Raji (cell line): Measurements from ENCODE around the gene HCN4.

ENCODE experiments used
- POLR2A ChIP-seq: IDR thresholded peaks from 2 replicates; pipeline ENCODE4 v1.6.1; 2011; ENCODE audit warnings: low read depth, low read length, control low read depth; ENCODE audit not compliant: insufficient read depth

The HCN4 gene

GRCh38 chr15:73308305-73308704, 60.5 kb downstream of the HCN4 start:
- TF ChIP-seq POLR2A, result no peak

GRCh38 chr15:73305331-73306211, 63.2 kb downstream of the HCN4 start:
- TF ChIP-seq POLR2A, result no peak

GRCh38 chr15:73303636-73304035, 65.1 kb downstream of the HCN4 start:
- TF ChIP-seq POLR2A, result no peak

- no peak for TF ChIP-seq POLR2A
These were observed 70.1 kb downstream of the HCN4 start for GRCh38 chr15:73298522-73299245.

- no peak for TF ChIP-seq POLR2A
These were observed 72.0 kb downstream of the HCN4 start for GRCh38 chr15:73296609-73297353.

GRCh38 chr15:73295630-73296286, 73.0 kb downstream of the HCN4 start:
- TF ChIP-seq POLR2A, result no peak

- no peak for TF ChIP-seq POLR2A
These were observed 75.0 kb downstream of the HCN4 start for GRCh38 chr15:73293773-73294172.

- TF ChIP-seq POLR2A, result no peak
These were observed 77.3 kb downstream of the HCN4 start for GRCh38 chr15:73291441-73291840.

- TF ChIP-seq POLR2A, result no peak
These were observed 81.7 kb downstream of the HCN4 start for GRCh38 chr15:73287019-73287418.

GRCh38 chr15:73286311-73286710, 82.4 kb downstream of the HCN4 start:
- TF ChIP-seq POLR2A, result no peak

- no peak for TF ChIP-seq POLR2A
These were observed 84.6 kb downstream of the HCN4 start for GRCh38 chr15:73284090-73284716.

GRCh38 chr15:73283366-73283962, 85.3 kb downstream of the HCN4 start:
- no peak for TF ChIP-seq POLR2A

GRCh38 chr15:73282567-73283365, 86.0 kb downstream of the HCN4 start:
- no peak for TF ChIP-seq POLR2A
